Endodermal cell (in vitro differentiated cells): ENCODE results near the gene MYH7. TPM values are rescaled to one million over a fixed set of nuclear protein-coding genes. Genes with fewer than 3 reads are reported as not detected.

Experiments used
- DNase-seq: peaks from one replicate; pipeline ENCODE4 v3.0.0-alpha.2; 2017
- H3K27ac ChIP-seq: 2 replicates; pipeline ENCODE4 v1.5.1; 2013; ENCODE audit warnings: mild to moderate bottlenecking, low read depth, low read length, moderate library complexity
- H3K27me3 ChIP-seq: 2 replicates; pipeline ENCODE4 v1.6.1; 2013; ENCODE audit warnings: mild to moderate bottlenecking, low read length, moderate library complexity; ENCODE audit not compliant: insufficient read depth, control insufficient read depth, poor library complexity, severe bottlenecking
- H3K36me3 ChIP-seq: 2 replicates; pipeline ENCODE4 v1.7.0; 2013; ENCODE audit warnings: mild to moderate bottlenecking, low read length, moderate library complexity; ENCODE audit not compliant: control insufficient read depth, insufficient read depth
- H3K4me1 ChIP-seq: one replicate; pipeline ENCODE4 v1.7.0; 2013; ENCODE audit warnings: low read length; ENCODE audit not compliant: control insufficient read depth, insufficient read depth
- H3K4me3 ChIP-seq: 2 replicates; pipeline ENCODE4 v1.5.1; 2013; ENCODE audit warnings: mild to moderate bottlenecking, low read length, moderate library complexity
- H3K9ac ChIP-seq: 2 replicates; pipeline ENCODE4 v1.6.1; 2013; ENCODE audit warnings: mild to moderate bottlenecking, low read length, moderate library complexity; ENCODE audit not compliant: poor library complexity, severe bottlenecking; ENCODE audit errors: extremely low read depth
- H3K9me3 ChIP-seq: 2 replicates; pipeline ENCODE4 v1.6.1; 2013; ENCODE audit warnings: mild to moderate bottlenecking, low read length, moderate library complexity; ENCODE audit not compliant: control insufficient read depth
- H3K27ac Mint-ChIP-seq: 2 replicates; pipeline ENCODE4 v1.8.0; 2020; ENCODE audit warnings: mixed read lengths
- H3K27me3 Mint-ChIP-seq: 2 replicates; pipeline ENCODE4 v1.8.0; 2021; ENCODE audit warnings: mild to moderate bottlenecking, mixed read lengths; ENCODE audit not compliant: insufficient read depth
- H3K36me3 Mint-ChIP-seq: 2 replicates; pipeline ENCODE4 v1.8.0; 2020; ENCODE audit warnings: low read depth, mixed read lengths
- H3K4me1 Mint-ChIP-seq: 2 replicates; pipeline ENCODE4 v1.8.0; 2020; ENCODE audit warnings: mixed read lengths
- H3K4me3 Mint-ChIP-seq: 2 replicates; pipeline ENCODE4 v1.8.0; 2020; ENCODE audit warnings: mild to moderate bottlenecking, moderate library complexity, mixed read lengths
- H3K9me3 Mint-ChIP-seq: 2 replicates; pipeline ENCODE4 v1.8.0; 2020; ENCODE audit warnings: mild to moderate bottlenecking, mixed read lengths
- WGBS, 2 experiments: methylation state at CpG; one replicate each; pipeline versions ENCODE4 v1.1.5 to v1.1.7; 2013; ENCODE audit warnings: missing lambda C conversion rate in 2 of 2, mixed read lengths in 1 of 2; ENCODE audit not compliant: insufficient coverage in 1 of 2, insufficient read length in 1 of 2; 5-methylcytosine and 5-hydroxymethylcytosine counted together
- total RNA-seq, 2 donors: library from RNA; stranded (reverse); fragmentation: NEBNext Ultra II Directional in 1 of 2; extraction: Animal tissue kit (Norgen Biotek cat#: 25700) in 1 of 2; gene quantifications; 2 replicates in 1 of 2; 3 replicates in 1 of 2; pipeline ENCODE4 v1.2.1, GENCODE V29; 2021
- TF ChIP-seq, protein P1 (sequence below): fragments of 200-600 bp; sonication (generic); conservative IDR thresholded peaks from 2 replicates; pipeline ENCODE4 v1.5.0; 2021; ENCODE audit warnings: antibody characterized with exemption, mild to moderate bottlenecking

Gene MYH7
- total RNA-seq, 2 donors from 2014 or later, result 0.55 TPM; not detected in 1

DNA sequence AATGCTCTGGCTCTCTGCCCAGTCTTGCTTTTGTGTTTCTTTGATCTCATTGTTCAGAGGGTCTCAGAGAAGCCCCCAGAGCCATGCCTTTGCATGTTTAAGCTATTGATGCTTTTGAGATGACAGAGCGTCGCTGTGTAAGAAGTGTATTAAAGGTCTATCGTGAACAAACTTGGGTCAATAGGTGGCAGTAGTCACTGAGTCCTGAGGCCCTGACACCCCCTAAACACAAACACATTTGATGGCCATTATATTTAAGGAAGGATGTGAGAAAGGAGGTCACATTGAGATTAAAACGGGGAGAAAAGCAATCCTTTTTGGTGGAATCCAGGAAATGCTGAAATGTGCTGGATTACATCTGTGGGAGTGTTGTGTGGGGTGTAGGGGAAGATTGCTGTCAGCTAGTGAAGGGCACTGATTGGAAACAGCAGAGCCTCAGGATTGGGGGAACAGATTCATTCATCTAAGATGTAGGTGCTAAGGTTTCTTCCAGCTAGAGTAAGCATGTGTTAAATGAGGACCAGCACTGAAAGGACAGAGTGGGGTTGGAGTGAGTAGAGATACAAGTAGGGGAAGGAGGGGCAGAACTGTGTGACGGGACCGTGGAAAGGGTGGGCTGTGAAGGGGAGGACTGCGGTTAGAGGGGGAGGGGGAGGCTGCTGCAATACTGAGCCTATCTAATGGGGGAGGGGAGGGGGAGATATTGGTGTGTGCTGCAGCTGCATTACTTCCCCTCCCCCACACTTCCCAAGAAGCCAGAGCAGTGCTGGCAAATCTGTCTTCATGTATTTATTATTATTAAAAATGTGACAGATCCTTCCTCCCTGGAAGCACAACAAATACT is 46.7 kb upstream of the MYH7 start:
- H3K36me3 ChIP-seq, result peaks cover 34% of the 10 kb centered on the region
- H3K27me3 ChIP-seq, result no peaks in the 10 kb centered on the region
- H3K4me1 ChIP-seq, result peaks cover 17% of the 10 kb centered on the region
- Mint-ChIP-seq H3K4me1 (peaks cover 35% of the 10 kb centered on the region), H3K27ac (no peak overlapping the region), H3K9me3 (no peaks in the 10 kb centered on the region), H3K27me3 (no peaks in the 10 kb centered on the region), H3K4me3 (no peak overlapping the region), H3K36me3 (peaks cover 9% of the 10 kb centered on the region)
- no peaks in the 10 kb centered on the region for H3K9me3 ChIP-seq
- no peak overlapping the region for H3K4me3 ChIP-seq
- H3K9ac ChIP-seq, result no peak overlapping the region
- 24 to 60% methylated on average over 3 to 7 of the region's 7 CpGs for WGBS, 2 experiments
- H3K27ac ChIP-seq, result peak overlapping the region; percentile 49
- TF ChIP-seq, protein P1, sequence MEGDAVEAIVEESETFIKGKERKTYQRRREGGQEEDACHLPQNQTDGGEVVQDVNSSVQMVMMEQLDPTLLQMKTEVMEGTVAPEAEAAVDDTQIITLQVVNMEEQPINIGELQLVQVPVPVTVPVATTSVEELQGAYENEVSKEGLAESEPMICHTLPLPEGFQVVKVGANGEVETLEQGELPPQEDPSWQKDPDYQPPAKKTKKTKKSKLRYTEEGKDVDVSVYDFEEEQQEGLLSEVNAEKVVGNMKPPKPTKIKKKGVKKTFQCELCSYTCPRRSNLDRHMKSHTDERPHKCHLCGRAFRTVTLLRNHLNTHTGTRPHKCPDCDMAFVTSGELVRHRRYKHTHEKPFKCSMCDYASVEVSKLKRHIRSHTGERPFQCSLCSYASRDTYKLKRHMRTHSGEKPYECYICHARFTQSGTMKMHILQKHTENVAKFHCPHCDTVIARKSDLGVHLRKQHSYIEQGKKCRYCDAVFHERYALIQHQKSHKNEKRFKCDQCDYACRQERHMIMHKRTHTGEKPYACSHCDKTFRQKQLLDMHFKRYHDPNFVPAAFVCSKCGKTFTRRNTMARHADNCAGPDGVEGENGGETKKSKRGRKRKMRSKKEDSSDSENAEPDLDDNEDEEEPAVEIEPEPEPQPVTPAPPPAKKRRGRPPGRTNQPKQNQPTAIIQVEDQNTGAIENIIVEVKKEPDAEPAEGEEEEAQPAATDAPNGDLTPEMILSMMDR, result peak; percentile 58
- DNase-seq, result peak; percentile 45

DNA sequence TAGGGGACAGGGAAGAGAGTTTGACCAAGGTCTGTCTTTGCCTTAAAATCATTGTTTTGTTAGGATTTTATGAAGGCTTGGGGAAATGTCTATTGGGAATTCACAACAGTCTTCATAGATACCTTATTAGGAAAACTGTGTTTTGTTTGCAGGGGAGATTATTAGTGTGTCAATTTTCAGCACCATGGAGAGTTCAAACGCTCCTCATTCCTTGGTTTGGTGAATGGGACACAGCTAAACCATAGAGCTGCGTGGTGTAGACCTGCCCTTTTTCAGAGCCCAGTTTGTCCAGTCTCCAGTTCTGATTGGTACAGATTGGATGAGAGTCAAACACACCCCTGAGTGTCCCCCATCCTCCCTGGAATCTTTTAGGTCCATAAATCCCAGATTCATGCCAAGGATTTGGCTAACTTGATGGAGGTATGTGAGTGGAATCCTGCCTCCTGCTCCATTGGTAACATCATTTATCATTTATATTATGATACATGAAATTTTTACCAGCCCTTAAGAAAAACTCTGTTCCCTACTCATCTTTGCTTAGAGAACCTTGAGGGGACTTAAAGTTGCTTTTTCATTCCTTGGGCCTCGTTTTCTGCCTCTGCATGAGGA is 46.0 kb upstream of the MYH7 start:
- 64 to 73% methylated on average over 3 of the region's 3 CpGs for WGBS, 2 experiments
- Mint-ChIP-seq H3K36me3 (peaks cover 13% of the 10 kb centered on the region), H3K9me3 (no peaks in the 10 kb centered on the region), H3K27ac (no peak overlapping the region), H3K27me3 (no peaks in the 10 kb centered on the region), H3K4me1 (peaks cover 28% of the 10 kb centered on the region), H3K4me3 (no peak overlapping the region)
- peaks cover 36% of the 10 kb centered on the region for H3K36me3 ChIP-seq
- H3K9ac ChIP-seq, result no peak overlapping the region
- peak; percentile 76 for DNase-seq
- H3K9me3 ChIP-seq, result no peaks in the 10 kb centered on the region
- no peaks in the 10 kb centered on the region for H3K27me3 ChIP-seq
- peaks cover 15% of the 10 kb centered on the region for H3K4me1 ChIP-seq
- TF ChIP-seq, protein P1, result no peak
- no peak overlapping the region for H3K4me3 ChIP-seq
- H3K27ac ChIP-seq, result no peak overlapping the region

DNA sequence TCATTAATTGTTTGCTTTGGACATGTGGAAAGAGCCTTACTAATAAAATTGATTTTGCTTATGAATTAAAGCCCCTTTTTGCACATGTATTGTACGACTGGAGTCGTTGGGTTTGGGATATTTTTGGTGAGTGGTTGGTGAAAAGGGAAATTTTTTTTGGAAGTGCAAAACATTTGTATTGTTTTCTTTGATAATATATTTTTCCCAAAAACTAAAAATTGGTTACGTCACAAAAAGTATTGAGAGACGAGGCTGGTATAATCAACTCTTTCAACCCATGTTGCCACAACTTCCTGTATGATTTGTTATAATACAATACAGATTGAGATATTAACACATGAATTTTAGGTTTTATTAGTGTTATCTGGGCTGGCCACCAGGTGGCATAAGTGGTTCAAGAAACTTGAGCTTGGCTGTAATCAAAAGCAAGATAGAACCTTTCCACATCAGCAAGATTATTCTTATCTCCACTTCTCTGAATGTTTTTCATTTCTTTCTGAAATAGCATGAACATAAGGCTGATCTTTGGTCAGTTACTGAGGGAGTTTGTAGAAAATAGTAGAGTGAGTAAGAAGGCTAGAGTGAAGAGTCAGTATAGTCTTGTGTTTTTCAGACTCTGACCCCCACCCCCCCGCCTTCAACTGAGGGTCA is 42.8 kb upstream of the MYH7 start:
- Histone ChIP-seq H3K27me3 (no peaks in the 10 kb centered on the region), H3K27ac (no peak overlapping the region), H3K9ac (no peak overlapping the region), H3K36me3 (peaks cover 60% of the 10 kb centered on the region), H3K9me3 (no peaks in the 10 kb centered on the region), H3K4me1 (peaks cover 8% of the 10 kb centered on the region), H3K4me3 (no peak overlapping the region)
- H3K4me1 Mint-ChIP-seq, result peaks cover 10% of the 10 kb centered on the region
- H3K4me3 Mint-ChIP-seq, result no peak overlapping the region
- no peak overlapping the region for H3K27ac Mint-ChIP-seq
- WGBS, 2 experiments, result 40 to 73% methylated on average over 1 to 3 of the region's 5 CpGs
- peaks cover 37% of the 10 kb centered on the region for H3K36me3 Mint-ChIP-seq
- no peaks in the 10 kb centered on the region for H3K9me3 Mint-ChIP-seq
- TF ChIP-seq, protein P1, result peak; percentile 90
- peak; percentile 72 for DNase-seq
- no peaks in the 10 kb centered on the region for H3K27me3 Mint-ChIP-seq
